Dermis microvascular lymphatic vessel endothelial cell (primary cell): ENCODE measurements around the gene SLC44A2. TPM values are rescaled to one million over a fixed set of nuclear protein-coding genes. Genes with fewer than 3 reads are reported as not detected.

Experiments
- DNase-seq, 2 donors: peaks; one replicate each; pipeline versions ENCODE4 v3.0.0 to v3.0.0-alpha.2; 2010; ENCODE audit warnings: low read depth in 2 of 2
- total RNA-seq: library from RNA; depleted of rRNA; stranded (reverse); fragments of >200 nt; gene quantifications from 2 replicates; pipeline ENCODE4 v1.2.1, GENCODE V29; 2014

SLC44A2 gene
- total RNA-seq, 1 donor from 2014 or later, result 43.6 TPM

GRCh38 chr19:10681658-10682057 is 56.3 kb downstream of the SLC44A2 start:
- no peak for DNase-seq

- no peak for DNase-seq
Measured at GRCh38 chr19:10682397-10683063, 57.2 kb downstream of the SLC44A2 start.

- DNase-seq, result no peak
Measured at GRCh38 chr19:10683064-10683426, 57.7 kb downstream of the SLC44A2 start.

- no peak for DNase-seq
Measured at GRCh38 chr19:10683582-10683981, 58.2 kb downstream of the SLC44A2 start.

GRCh38 chr19:10685210-10685609 is 59.9 kb downstream of the SLC44A2 start:
- DNase-seq, result no peak

GRCh38 chr19:10686193-10686592 is 60.8 kb downstream of the SLC44A2 start:
- DNase-seq, result no peak

- DNase-seq, result no peak
Measured at GRCh38 chr19:10686661-10687517, 61.5 kb downstream of the SLC44A2 start.

- DNase-seq, result no peak
Measured at GRCh38 chr19:10687518-10688288, 62.4 kb downstream of the SLC44A2 start.

GRCh38 chr19:10688545-10689280 is 63.4 kb downstream of the SLC44A2 start:
- no peak for DNase-seq

GRCh38 chr19:10690341-10690781 is 65.0 kb downstream of the SLC44A2 start:
- DNase-seq, result no peak

- DNase-seq, result no peak
Measured at GRCh38 chr19:10691178-10691881, 66.0 kb downstream of the SLC44A2 start.

- DNase-seq, result no peak
Measured at GRCh38 chr19:10691883-10692282, 66.5 kb downstream of the SLC44A2 start.

- DNase-seq, result no peak
Measured at GRCh38 chr19:10692673-10693264, 67.4 kb downstream of the SLC44A2 start.

Other genes starting within 250 kb of the SLC44A2 start
- gene TYK2, start 245.0 kb upstream of the SLC44A2 start, total RNA-seq, result 57.0 and 66.2 TPM in 2 replicates
- gene CDC37, start 222.0 kb upstream of the SLC44A2 start, total RNA-seq, result 219 and 250 TPM in 2 replicates
- gene PDE4A, start 205.0 kb upstream of the SLC44A2 start, total RNA-seq, result 1.3 and 3.7 TPM in 2 replicates
- gene KEAP1, start 122.2 kb upstream of the SLC44A2 start, total RNA-seq, result 72.1 and 95.3 TPM in 2 replicates
- 0.13 TPM in 1 of 2 replicates, not detected in the other for gene S1PR5, start 108.1 kb upstream of the SLC44A2 start, total RNA-seq
- 7.8 and 9.0 TPM in 2 replicates for gene ATG4D, start 81.6 kb upstream of the SLC44A2 start, total RNA-seq
- 6.2 and 10.6 TPM in 2 replicates for gene KRI1, start 59.5 kb upstream of the SLC44A2 start, total RNA-seq
- 4.8 and 4.9 TPM in 2 replicates for gene CDKN2D, start 56.6 kb upstream of the SLC44A2 start, total RNA-seq
- gene AP1M2, start 38.2 kb upstream of the SLC44A2 start, total RNA-seq, result not detected in 2 replicates
- gene ILF3, start 28.8 kb downstream of the SLC44A2 start, total RNA-seq, result 94.7 and 98.0 TPM in 2 replicates
- 23.3 and 29.7 TPM in 2 replicates for gene QTRT1, start 75.9 kb downstream of the SLC44A2 start, total RNA-seq
- gene DNM2, start 92.5 kb downstream of the SLC44A2 start, total RNA-seq, result 77.4 and 107 TPM in 2 replicates
- gene TMED1, start 210.7 kb downstream of the SLC44A2 start, total RNA-seq, result 34.1 and 54.0 TPM in 2 replicates
- 0.13 TPM in 1 of 2 replicates, not detected in the other for gene C19orf38, start 222.9 kb downstream of the SLC44A2 start, total RNA-seq
- gene CARM1, start 246.0 kb downstream of the SLC44A2 start, total RNA-seq, result 19.0 and 26.4 TPM in 2 replicates